Activated T-cell treated with anti-CD3 and anti-CD28 coated beads for 1 hour (primary cell): ENCODE data around the gene BLMH.
A peak's percentile ranks its signal among the peaks of the same experiment; 100 is the strongest.

Experiments
- DNase-seq: peaks from one replicate; pipeline ENCODE4 v3.0.0-alpha.2; 2020; ENCODE audit warnings: low read depth

The BLMH gene, protein sequence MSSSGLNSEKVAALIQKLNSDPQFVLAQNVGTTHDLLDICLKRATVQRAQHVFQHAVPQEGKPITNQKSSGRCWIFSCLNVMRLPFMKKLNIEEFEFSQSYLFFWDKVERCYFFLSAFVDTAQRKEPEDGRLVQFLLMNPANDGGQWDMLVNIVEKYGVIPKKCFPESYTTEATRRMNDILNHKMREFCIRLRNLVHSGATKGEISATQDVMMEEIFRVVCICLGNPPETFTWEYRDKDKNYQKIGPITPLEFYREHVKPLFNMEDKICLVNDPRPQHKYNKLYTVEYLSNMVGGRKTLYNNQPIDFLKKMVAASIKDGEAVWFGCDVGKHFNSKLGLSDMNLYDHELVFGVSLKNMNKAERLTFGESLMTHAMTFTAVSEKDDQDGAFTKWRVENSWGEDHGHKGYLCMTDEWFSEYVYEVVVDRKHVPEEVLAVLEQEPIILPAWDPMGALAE

GRCh38 chr17:30291543-30292285 is at the start of gene BLMH:
Gene BLMH (minus strand): TSS chr17:30291944. CDS start chr17:30291819, 125 bp downstream.
- peak; percentile 73 for DNase-seq

GRCh38 chr17:30340801-30341356 is 49.1 kb upstream of the BLMH start:
- DNase-seq, result no peak

GRCh38 chr17:30339086-30339485 is 47.3 kb upstream of the BLMH start:
- no peak for DNase-seq

DNA sequence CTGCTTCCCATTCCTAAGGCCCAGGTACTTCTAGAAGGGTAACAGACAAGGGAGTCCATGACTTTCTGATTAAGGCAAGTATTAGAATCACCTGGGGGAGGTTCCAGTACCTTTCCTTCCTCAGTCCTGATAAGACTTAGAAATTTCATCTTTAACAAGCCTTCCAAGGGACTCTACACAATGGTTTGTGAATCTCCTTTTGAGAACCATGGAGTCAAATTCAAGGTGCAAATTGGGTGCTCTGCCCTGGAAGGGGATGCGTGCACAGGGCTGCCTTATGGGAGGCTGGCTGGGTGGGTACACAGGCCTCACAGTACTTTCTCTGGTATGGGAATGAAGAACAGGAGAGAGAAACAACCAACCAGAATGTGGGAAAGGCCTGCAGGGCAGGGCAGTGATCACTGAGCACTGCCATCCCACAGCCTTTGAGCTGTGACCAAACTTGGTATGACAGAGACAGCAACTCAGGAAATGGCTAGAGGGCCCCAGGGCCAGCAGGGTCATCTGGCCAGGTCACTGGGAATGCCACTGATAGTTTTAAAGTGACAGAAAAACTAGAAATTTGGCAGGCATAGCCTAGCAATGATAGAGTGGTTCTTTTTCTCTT is 45.8 kb upstream of the BLMH start:
- no peak for DNase-seq

- DNase-seq, result peak; percentile 52
These were observed 44.8 kb upstream of the BLMH start for GRCh38 chr17:30336369-30337171.

GRCh38 chr17:30334421-30334820 is 42.7 kb upstream of the BLMH start:
- no peak for DNase-seq

DNA sequence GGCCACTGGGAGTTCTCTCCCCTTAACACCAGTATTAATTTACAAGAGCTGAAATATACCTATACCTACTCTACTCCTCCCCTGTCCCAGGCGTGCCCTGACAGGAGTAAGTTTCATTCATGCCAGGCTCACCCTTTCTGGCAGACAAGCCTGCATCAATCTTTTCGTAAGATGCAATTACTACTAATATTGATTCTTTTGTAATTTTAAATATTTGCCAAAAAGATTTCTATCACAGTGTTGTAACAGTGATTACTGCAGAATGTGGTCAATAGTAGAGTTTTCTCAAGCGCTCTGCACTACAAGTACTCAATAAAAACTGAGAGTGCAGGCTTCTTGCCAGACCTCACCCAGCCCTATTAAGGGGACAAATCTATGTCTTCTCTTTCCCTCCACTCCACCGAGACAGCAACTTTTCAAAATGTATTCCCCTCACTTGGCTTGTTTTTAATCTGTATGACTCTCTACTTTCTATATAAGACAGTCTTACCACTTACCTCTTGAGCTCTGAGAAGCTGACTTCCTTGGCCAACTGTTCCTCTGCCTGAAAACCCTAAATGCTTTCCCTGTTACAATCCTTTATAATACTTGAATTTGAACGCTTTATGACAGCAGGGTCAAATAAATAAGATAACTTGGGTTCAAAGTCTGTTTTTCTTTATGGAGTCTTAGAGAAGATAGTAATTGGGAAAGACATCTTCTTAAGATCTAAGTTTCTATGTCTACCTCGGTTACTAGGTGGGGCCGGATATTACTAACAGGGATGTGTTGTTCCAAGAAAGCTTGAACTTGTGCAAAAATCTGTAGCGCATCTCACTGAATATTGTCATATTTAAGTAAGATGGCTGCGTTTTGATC is 42.0 kb upstream of the BLMH start, which contains the start of gene TMIGD1:
TMIGD1 (minus strand) TSS at position 555 of the 858 bp plus-strand sequence. CDS start 1,924 bp downstream, outside the sequence.
- no peak for DNase-seq

DNA sequence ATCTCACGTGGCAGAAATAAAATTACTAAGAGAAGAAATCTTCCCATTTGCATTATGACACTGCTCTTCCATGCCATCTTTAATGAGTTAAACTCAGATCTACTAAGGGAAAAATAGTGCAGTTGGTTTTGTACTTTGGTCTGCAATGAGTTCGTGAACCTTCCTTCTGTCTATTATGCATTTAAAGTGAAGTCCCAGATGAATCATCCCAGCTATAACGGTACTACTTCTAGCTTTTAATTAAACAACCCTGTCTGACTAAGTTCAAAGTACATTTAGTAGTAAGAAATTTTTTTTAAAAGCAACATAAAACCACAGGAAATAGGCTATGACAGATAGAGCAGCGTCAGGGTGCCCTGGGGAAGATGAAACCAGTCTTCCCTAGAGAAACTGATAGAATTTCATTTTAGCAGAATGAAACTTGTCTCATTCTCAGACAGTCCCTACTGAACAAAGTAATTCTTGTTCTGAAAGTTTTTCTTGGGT is 40.4 kb upstream of the BLMH start:
- peak; percentile 25 for DNase-seq

GRCh38 chr17:30326809-30327208 is 35.1 kb upstream of the BLMH start:
- no peak for DNase-seq

DNA sequence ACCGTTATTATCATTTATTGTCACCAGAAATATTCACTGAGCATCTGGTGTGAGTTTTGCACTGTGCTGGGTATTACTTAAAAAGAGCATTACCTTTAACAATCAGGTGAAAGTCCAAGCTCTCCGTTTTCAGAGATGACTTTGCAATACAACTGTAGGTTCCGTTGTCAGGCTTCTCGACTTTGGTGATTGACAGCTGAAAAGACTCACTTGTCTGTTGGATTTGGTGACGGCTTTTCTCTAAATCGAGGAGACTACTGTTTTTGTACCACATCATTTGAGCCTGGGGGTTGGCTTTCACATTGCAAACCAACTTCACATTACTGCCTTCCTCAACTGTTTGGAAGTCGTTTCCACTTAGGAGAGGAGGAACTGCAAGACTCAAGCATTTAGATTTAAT is 33.0 kb upstream of the BLMH start:
- no peak for DNase-seq

GRCh38 chr17:30323895-30324319 is 32.2 kb upstream of the BLMH start:
- DNase-seq, result peak; percentile 8

GRCh38 chr17:30323262-30323894 is 31.6 kb upstream of the BLMH start:
- peak; percentile 14 for DNase-seq

- DNase-seq, result no peak
These were observed 29.6 kb upstream of the BLMH start for GRCh38 chr17:30321314-30321713.

GRCh38 chr17:30318155-30318554 is 26.4 kb upstream of the BLMH start:
- DNase-seq, result no peak

DNA sequence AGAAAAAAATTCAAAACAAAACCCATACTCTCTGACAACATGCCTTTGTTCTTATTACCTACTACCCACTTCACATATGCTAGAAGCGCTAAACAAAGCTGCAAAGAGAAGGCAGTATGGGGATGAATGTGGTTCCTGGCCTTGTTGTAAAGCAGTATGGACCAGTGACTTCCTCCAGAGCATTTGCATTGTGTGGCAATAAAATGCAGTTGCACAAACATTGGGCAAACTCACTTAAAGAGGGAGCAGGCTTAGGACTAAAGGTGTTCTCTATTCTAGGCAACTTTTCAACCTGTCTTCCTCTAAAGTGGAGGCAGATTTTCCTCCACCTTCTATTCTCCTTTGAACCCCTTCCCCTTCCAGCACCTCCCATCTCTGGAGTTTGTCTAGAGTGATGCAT is 25.0 kb upstream of the BLMH start:
- DNase-seq, result no peak

DNA sequence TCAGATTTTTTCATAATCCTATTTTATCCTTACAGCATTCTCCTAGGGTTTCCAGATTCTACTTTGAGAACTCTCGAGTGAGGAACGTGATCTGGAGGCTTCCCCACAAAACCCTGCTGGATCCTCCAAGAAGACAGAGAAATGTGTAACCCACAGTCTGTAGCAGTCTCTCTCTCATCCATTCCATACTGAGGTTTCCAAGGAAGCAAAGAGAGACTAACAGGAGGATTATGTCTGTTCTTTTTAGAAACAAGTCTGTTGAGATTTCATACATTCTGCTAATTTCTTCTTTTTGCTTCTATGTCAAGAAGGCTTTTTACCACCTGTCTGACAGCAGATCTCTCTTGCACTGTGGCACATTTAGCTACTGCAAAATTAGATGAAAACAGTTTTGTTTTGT is 23.4 kb upstream of the BLMH start:
- DNase-seq, result no peak

GRCh38 chr17:30314474-30314873 is 22.7 kb upstream of the BLMH start:
- DNase-seq, result no peak

- no peak for DNase-seq
These were observed 20.5 kb upstream of the BLMH start for GRCh38 chr17:30312226-30312625.

GRCh38 chr17:30310562-30310961 is 18.8 kb upstream of the BLMH start:
- no peak for DNase-seq

DNA sequence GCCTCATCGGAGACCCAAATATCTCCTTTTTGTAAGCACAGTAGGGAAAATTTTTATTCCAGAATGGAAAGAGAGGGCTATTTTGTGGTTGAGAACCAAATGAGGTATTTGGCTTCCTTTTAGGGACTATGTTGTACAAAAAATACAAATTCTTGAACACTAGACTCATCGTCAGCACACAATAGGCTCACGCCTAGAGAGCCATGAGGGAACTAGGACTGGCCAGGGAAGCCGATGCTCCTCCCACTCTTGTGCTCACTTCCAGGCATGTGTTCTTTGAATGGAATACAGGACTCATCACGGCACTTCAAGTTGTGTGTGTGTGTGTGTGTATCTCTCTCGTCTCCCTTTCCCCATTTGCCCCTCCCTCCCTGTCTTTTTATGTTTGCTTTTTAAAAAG is 17.8 kb upstream of the BLMH start:
- DNase-seq, result no peak
